Measurements from ENCODE around the gene PSAT1. TPM values are rescaled to one million over a fixed set of nuclear protein-coding genes. Genes with fewer than 3 reads are reported as not detected.
A peak's percentile ranks its signal among the peaks of the same experiment; 100 is the strongest.

Gene PSAT1
- total RNA-seq, 1 donor from 2014 or later: 32.5 TPM

GRCh38 chr9:78325846-78326360, 29.0 kb downstream of the PSAT1 start:
- no peak overlapping the region for H3K4me3 Mint-ChIP-seq
- H3K9me3 Mint-ChIP-seq: no peaks in the 10 kb centered on the region
- peak overlapping the region; percentile 12 for H3K27ac Mint-ChIP-seq
- H3K36me3 Mint-ChIP-seq: peaks cover 18% of the 10 kb centered on the region
- H3K27me3 Mint-ChIP-seq (ENCODE audit: low read depth): no peaks in the 10 kb centered on the region
- DNase-seq (ENCODE audit: low spot score in 2 of 2, unreplicated experiment in 2 of 2): no peak
- no peak for TF ChIP-seq CTCF (IDR thresholded peaks at IDR 0.05; ENCODE audit: unreplicated experiment)
- H3K4me1 Mint-ChIP-seq: peaks cover 12% of the 10 kb centered on the region

- Mint-ChIP-seq H3K4me3 (no peak overlapping the region), H3K36me3 (peaks cover 15% of the 10 kb centered on the region), H3K9me3 (no peaks in the 10 kb centered on the region), H3K4me1 (peaks cover 12% of the 10 kb centered on the region), H3K27ac (no peak overlapping the region), H3K27me3 (ENCODE audit: low read depth) (no peaks in the 10 kb centered on the region)
- no peak for DNase-seq (ENCODE audit: low spot score in 2 of 2, unreplicated experiment in 2 of 2)
- no peak for TF ChIP-seq CTCF (IDR thresholded peaks at IDR 0.05; ENCODE audit: unreplicated experiment)
Measured at GRCh38 chr9:78326564-78326963, 29.6 kb downstream of the PSAT1 start.

GRCh38 chr9:78332381-78332780, 35.5 kb downstream of the PSAT1 start:
- peaks cover 35% of the 10 kb centered on the region for H3K36me3 Mint-ChIP-seq
- no peaks in the 10 kb centered on the region for H3K4me1 Mint-ChIP-seq
- no peaks in the 10 kb centered on the region for H3K27me3 Mint-ChIP-seq (ENCODE audit: low read depth)
- peaks cover 20% of the 10 kb centered on the region for H3K9me3 Mint-ChIP-seq
- no peak overlapping the region for H3K4me3 Mint-ChIP-seq
- H3K27ac Mint-ChIP-seq: no peak overlapping the region
- DNase-seq (ENCODE audit: low spot score in 2 of 2, unreplicated experiment in 2 of 2): no peak
- no peak for TF ChIP-seq CTCF (IDR thresholded peaks at IDR 0.05; ENCODE audit: unreplicated experiment)

- Mint-ChIP-seq H3K4me3 (no peak overlapping the region), H3K4me1 (no peaks in the 10 kb centered on the region), H3K27me3 (ENCODE audit: low read depth) (no peaks in the 10 kb centered on the region), H3K27ac (no peak overlapping the region), H3K9me3 (peaks cover 5% of the 10 kb centered on the region), H3K36me3 (no peaks in the 10 kb centered on the region)
- TF ChIP-seq CTCF (IDR thresholded peaks at IDR 0.05; ENCODE audit: unreplicated experiment): no peak
- no peak for DNase-seq (ENCODE audit: low spot score in 2 of 2, unreplicated experiment in 2 of 2)
Measured at GRCh38 chr9:78348848-78349247, 51.9 kb downstream of the PSAT1 start.

GRCh38 chr9:78351816-78352215, 54.9 kb downstream of the PSAT1 start:
- TF ChIP-seq CTCF (IDR thresholded peaks at IDR 0.05; ENCODE audit: unreplicated experiment): no peak
- Mint-ChIP-seq H3K9me3 (peaks cover 8% of the 10 kb centered on the region), H3K27me3 (ENCODE audit: low read depth) (no peaks in the 10 kb centered on the region), H3K27ac (no peak overlapping the region), H3K4me3 (no peak overlapping the region), H3K4me1 (no peaks in the 10 kb centered on the region), H3K36me3 (no peaks in the 10 kb centered on the region)
- no peak for DNase-seq (ENCODE audit: low spot score in 2 of 2, unreplicated experiment in 2 of 2)
